H1 (cell line): ENCODE measurements around the gene CFAP61. TPM values are rescaled to one million over a fixed set of nuclear protein-coding genes. Genes with fewer than 3 reads are reported as not detected.

ENCODE experiments used
- CTCF ChIA-PET: fragments of 300-600 bp; sonication (Branson Sonifier 250); formaldehyde crosslinking; loops from one replicate; lab custom pipeline; 2021; ENCODE audit not compliant: partially characterized antibody; lab: Charles Lee
- POLR2A ChIA-PET: fragments of 300-600 bp; sonication (Branson Sonifier 250); formaldehyde crosslinking; loops from one replicate; lab custom pipeline; 2021; ENCODE audit warnings: inconsistent platforms; ENCODE audit not compliant: partially characterized antibody; lab: Charles Lee
- DNase-seq, 2 experiments: peaks; one replicate each; pipeline versions ENCODE4 v3.0.0 to v3.0.0-alpha.2; 2010 to 2022; ENCODE audit warnings: low spot score in 2 of 2, low read depth in 1 of 2, mixed read lengths in 1 of 2
- FAIRE-seq: peaks from 2 replicates; lab custom pipeline; 2011; peaks lifted over from hg19 to GRCh38; lab: Jason Lieb, UNC
- H2AFZ ChIP-seq: 2 replicates; pipeline ENCODE4 v1.8.1; 2012; ENCODE audit warnings: low read length, inconsistent platforms
- H2AK5ac ChIP-seq: 2 replicates; pipeline ENCODE4 v1.6.1; 2013; ENCODE audit warnings: low read depth, low read length
- H2BK120ac ChIP-seq: replicated peaks from 2 replicates; pipeline ENCODE3; 2013; ENCODE audit warnings: low read depth, low read length, inconsistent platforms
- H2BK12ac ChIP-seq: 2 replicates; pipeline ENCODE4 v1.6.1; 2013; ENCODE audit warnings: low read depth, low read length
- H2BK15ac ChIP-seq: 2 replicates; pipeline ENCODE4 v1.6.1; 2013; ENCODE audit warnings: low read length
- H2BK20ac ChIP-seq: 2 replicates; pipeline ENCODE4 v1.6.1; 2013; ENCODE audit warnings: low read length
- H2BK5ac ChIP-seq: 2 replicates; pipeline ENCODE4 v1.6.1; 2013; ENCODE audit warnings: low read depth, low read length
- H3K14ac ChIP-seq: 2 replicates; pipeline ENCODE4 v1.6.1; 2013; ENCODE audit warnings: inconsistent platforms; ENCODE audit not compliant: insufficient read length
- H3K18ac ChIP-seq: 2 replicates; pipeline ENCODE4 v1.6.1; 2013; ENCODE audit warnings: low read length; ENCODE audit errors: extremely low read depth
- H3K23ac ChIP-seq: 2 replicates; pipeline ENCODE4 v1.6.1; 2013; ENCODE audit warnings: inconsistent platforms; ENCODE audit not compliant: insufficient read length
- H3K23me2 ChIP-seq: 2 replicates; pipeline ENCODE4 v1.6.1; 2013; ENCODE audit warnings: low read depth, low read length
- H3K27ac ChIP-seq: 2 replicates; pipeline ENCODE4 v1.6.1; 2011; ENCODE audit warnings: low read depth, low read length, inconsistent platforms
- H3K27me3 ChIP-seq, 4 experiments: replicated peaks in 1 of 4; 1 replicate in 1 of 4; 2 replicates in 3 of 4; pipeline versions ENCODE4 v1.6.1 to v1.8.1; 2011 to 2013; ENCODE audit warnings: low read length in 3 of 4, mild to moderate bottlenecking in 3 of 4, inconsistent platforms in 2 of 4, mixed read lengths in 2 of 4, moderate library complexity in 1 of 4; ENCODE audit not compliant: control insufficient read depth in 3 of 4, insufficient read depth in 3 of 4; ENCODE audit errors: extremely low read depth in 1 of 4
- H3K36me3 ChIP-seq, 4 experiments: 2 replicates each; pipeline versions ENCODE4 v1.6.1 to v1.8.1; 2011 to 2013; ENCODE audit warnings: mild to moderate bottlenecking in 4 of 4, low read length in 3 of 4, moderate library complexity in 2 of 4, control low read depth in 1 of 4, inconsistent platforms in 1 of 4; ENCODE audit not compliant: insufficient read depth in 4 of 4, control insufficient read depth in 2 of 4
- H3K4ac ChIP-seq: replicated peaks from 2 replicates; pipeline ENCODE3; 2013; ENCODE audit warnings: low read length, low read depth, mixed read lengths, inconsistent platforms; ENCODE audit not compliant: insufficient read length
- H3K4me1 ChIP-seq, 4 experiments: replicated peaks in 1 of 4; 1 replicate in 1 of 4; 2 replicates in 3 of 4; pipeline versions ENCODE4 v1.6.1 to v1.8.1; 2011 to 2013; ENCODE audit warnings: low read length in 3 of 4, inconsistent platforms in 2 of 4, mixed read lengths in 1 of 4; ENCODE audit not compliant: insufficient read depth in 4 of 4, control insufficient read depth in 3 of 4
- H3K4me2 ChIP-seq, 2 experiments: 2 replicates each; pipeline versions ENCODE4 v1.6.1 to v1.8.1; 2011 to 2013; ENCODE audit warnings: low read depth in 2 of 2, low read length in 2 of 2, control low read depth in 1 of 2, inconsistent platforms in 1 of 2, mild to moderate bottlenecking in 1 of 2; ENCODE audit not compliant: insufficient read depth in 1 of 2
- H3K4me3 ChIP-seq, 4 experiments: fragments of 200-600, 300-600 bp in 1 of 4; sonication (generic), shearing (Covaris generic), sonication (Bioruptor Twin) in 1 of 4; 2 replicates each; pipeline versions ENCODE4 v1.5.1 to v1.8.1; 2011 to 2016; ENCODE audit warnings: low read length in 4 of 4, low read depth in 3 of 4, control low read depth in 2 of 4, inconsistent platforms in 2 of 4, mild to moderate bottlenecking in 2 of 4, mixed read lengths in 1 of 4, moderate library complexity in 1 of 4; ENCODE audit not compliant: insufficient read depth in 2 of 4; ENCODE audit errors: extremely low read depth in 1 of 4
- H3K56ac ChIP-seq: replicated peaks from 2 replicates; pipeline ENCODE3; 2013; ENCODE audit warnings: low read depth, mild to moderate bottlenecking, mixed read lengths, low read length, inconsistent platforms; ENCODE audit not compliant: insufficient read length
- H3K79me1 ChIP-seq: 2 replicates; pipeline ENCODE4 v1.6.1; 2013; ENCODE audit warnings: low read depth, low read length, control low read depth
- H3K79me2 ChIP-seq, 2 experiments: 2 replicates each; pipeline versions ENCODE4 v1.6.1 to v1.8.1; 2012 to 2013; ENCODE audit warnings: low read length in 2 of 2, mild to moderate bottlenecking in 2 of 2, inconsistent platforms in 1 of 2; ENCODE audit not compliant: insufficient read depth in 2 of 2, control insufficient read depth in 1 of 2
- H3K9ac ChIP-seq, 4 experiments: replicated peaks in 1 of 4; 1 replicate in 1 of 4; 2 replicates in 3 of 4; pipeline versions ENCODE4 v1.6.1 to v1.8.1; 2011 to 2013; ENCODE audit warnings: low read depth in 3 of 4, low read length in 3 of 4, control low read depth in 2 of 4, mild to moderate bottlenecking in 2 of 4, moderate library complexity in 2 of 4, inconsistent platforms in 1 of 4; ENCODE audit errors: extremely low read depth in 1 of 4
- H3K9me3 ChIP-seq, 2 experiments: 2 replicates each; pipeline versions ENCODE4 v1.6.1 to v1.8.1; 2012 to 2013; ENCODE audit warnings: mild to moderate bottlenecking in 2 of 2, moderate library complexity in 2 of 2, control low read depth in 1 of 2, inconsistent platforms in 1 of 2, low read depth in 1 of 2, low read length in 1 of 2, mixed read lengths in 1 of 2; ENCODE audit not compliant: insufficient read depth in 2 of 2
- H4K20me1 ChIP-seq, 2 experiments: replicated peaks in 1 of 2; 2 replicates each; pipeline versions ENCODE3 to v1.8.1; 2011 to 2013; ENCODE audit warnings: inconsistent platforms in 2 of 2, low read length in 2 of 2, mild to moderate bottlenecking in 1 of 2; ENCODE audit not compliant: insufficient read depth in 2 of 2, control insufficient read depth in 1 of 2
- H4K5ac ChIP-seq: 2 replicates; pipeline ENCODE4 v1.6.1; 2013; ENCODE audit warnings: low read length, low read depth, mixed read lengths, inconsistent platforms; ENCODE audit not compliant: insufficient read length
- H4K8ac ChIP-seq: 2 replicates; pipeline ENCODE4 v1.8.0; 2013; ENCODE audit warnings: mild to moderate bottlenecking, moderate library complexity, low read length, inconsistent platforms; ENCODE audit not compliant: insufficient read depth; ENCODE audit errors: extremely low read depth
- H4K91ac ChIP-seq: replicated peaks from 2 replicates; pipeline ENCODE3; 2013; ENCODE audit warnings: low read length, mixed read lengths, inconsistent platforms; ENCODE audit not compliant: insufficient read length
- CREB1 ChIP-seq: IDR thresholded peaks from 2 replicates; pipeline ENCODE4 v1.6.1; 2012; ENCODE audit warnings: inconsistent platforms
- EZH2 ChIP-seq: fragments of 200-600 bp; sonication (generic); IDR thresholded peaks from 2 replicates; pipeline ENCODE4 v1.7.1; 2012; ENCODE audit warnings: low read depth, mild to moderate bottlenecking, moderate library complexity, low read length, inconsistent platforms; ENCODE audit not compliant: severe bottlenecking
- KDM5A ChIP-seq: fragments of 200-600 bp; IDR thresholded peaks from 2 replicates; pipeline ENCODE4 v1.7.1; 2012; ENCODE audit warnings: mild to moderate bottlenecking, low read length, inconsistent platforms, mixed read lengths
- SP1 ChIP-seq: IDR thresholded peaks from 2 replicates; pipeline ENCODE4 v1.6.1; 2011; ENCODE audit warnings: low read depth, low read length
- WGBS, 2 experiments: shearing (Covaris generic) in 1 of 2; methylation state at CpG; one replicate each; pipeline versions ENCODE4 v1.1.6 to v1.1.7; 2013 to 2015; ENCODE audit warnings: low lambda C conversion rate in 2 of 2, mixed read lengths in 2 of 2, inconsistent platforms in 1 of 2, low coverage in 1 of 2, missing lambda C conversion rate in 1 of 2; ENCODE audit not compliant: insufficient replicate concordance in 2 of 2, insufficient coverage in 1 of 2, insufficient read length in 1 of 2; ENCODE audit errors: extremely low coverage in 1 of 2, missing lambda C conversion rate in 1 of 2; 5-methylcytosine and 5-hydroxymethylcytosine counted together
- polyA plus RNA-seq, 7 experiments: library from polyadenylated mRNA; depleted of rRNA in 3 of 7; stranded (reverse) in 5 of 7; unstranded in 2 of 7; fragments of >200 nt in 5 of 7; fragments of 200-250 nt in 2 of 7; gene quantifications; 1 replicate in 5 of 7; 2 replicates in 1 of 7; 4 replicates in 1 of 7; pipeline versions ENCODE4 v1.2.1 to v1.2.3, GENCODE V29; 2011 to 2013; ENCODE audit warnings: missing spikeins in 2 of 7, mixed read lengths in 2 of 7
- total RNA-seq: library from RNA; stranded (reverse); fragmentation: NEBNext Ultra II Directional; extraction: Animal tissue kit (Norgen Biotek cat#: 25700); gene quantifications from 2 replicates; pipeline ENCODE4 v1.2.1, GENCODE V29; 2021

CFAP61 gene
- total and polyA plus RNA-seq, 2 of the 8 experiments (the other 6 are each of a cell fraction or from before 2014, with no cell fraction given) = 0.29 to 0.61 TPM

DNA sequence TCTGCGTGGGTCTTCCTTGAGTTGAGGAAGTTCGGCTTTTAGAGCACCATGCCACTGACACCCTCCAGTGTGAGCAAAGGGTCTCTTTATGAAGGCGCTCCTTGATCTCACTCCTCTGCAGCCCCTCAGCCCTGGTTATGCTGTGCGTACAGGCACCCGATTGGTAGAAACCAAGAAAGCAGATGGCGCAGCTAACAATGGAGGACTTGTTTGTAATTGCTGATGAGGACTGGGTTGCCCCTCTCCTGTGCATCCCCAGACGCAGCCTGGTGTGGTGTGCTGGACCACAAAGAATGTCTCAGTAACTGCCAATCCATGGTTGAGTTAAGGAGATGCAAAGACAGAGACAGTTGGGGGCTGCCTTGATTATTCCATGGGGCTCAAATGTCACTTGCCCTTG is 345.8 kb downstream of the CFAP61 start:
- H4K5ac ChIP-seq = no peak overlapping the region
- no peaks in the 10 kb centered on the region for H3K36me3 ChIP-seq
- ChIA-PET CTCF (no interaction called here), POLR2A (no interaction called here)
- H3K56ac ChIP-seq = no peak overlapping the region
- H2AK5ac ChIP-seq = no peak overlapping the region
- no peak overlapping the region for H3K4me2 ChIP-seq
- no peak overlapping the region for H3K14ac ChIP-seq
- H2AFZ ChIP-seq = no peak overlapping the region
- H3K27me3 ChIP-seq = no peaks in the 10 kb centered on the region
- FAIRE-seq (no peak), DNase-seq (no peak)
- no peak overlapping the region for H2BK5ac ChIP-seq
- H2BK20ac ChIP-seq = 0 out of 2 replicates have a peak overlapping the region, but pooled peaks have one; percentile 48
- 94% methylated on average over 7 of the region's 7 CpGs; no CpG with 5 or more reads in 1 of the 2 experiments for WGBS, 2 experiments
- TF ChIP-seq SP1 (no peak), CREB1 (no peak), EZH2 (no peak), KDM5A (no peak)
- peaks cover 0 to 2% of the 10 kb centered on the region in 2 experiments for H4K20me1 ChIP-seq
- H3K79me2 ChIP-seq = no peaks in the 10 kb centered on the region
- no peaks in the 10 kb centered on the region for H3K79me1 ChIP-seq
- no peak overlapping the region for H3K4me3 ChIP-seq
- no peak overlapping the region for H3K18ac ChIP-seq
- H2BK120ac ChIP-seq = no peak overlapping the region
- H3K23me2 ChIP-seq = no peaks in the 10 kb centered on the region; the same call in 1 of the 2 replicates
- peaks cover 0 to 16% (median 12%) of the 10 kb centered on the region in 4 experiments; a peak in 6 of 7 replicates for H3K4me1 ChIP-seq
- no peak overlapping the region for H4K91ac ChIP-seq
- no peak overlapping the region for H2BK15ac ChIP-seq
- H3K27ac ChIP-seq = no peak overlapping the region
- no peak overlapping the region for H3K4ac ChIP-seq
- no peaks in the 10 kb centered on the region for H3K9me3 ChIP-seq
- H3K23ac ChIP-seq = no peak overlapping the region
- H4K8ac ChIP-seq = no peak overlapping the region; the same call in 1 of the 2 replicates
- no peak overlapping the region for H3K9ac ChIP-seq
- no peak overlapping the region for H2BK12ac ChIP-seq
